NOMO-1 treated with DMSO at 0.1 percent for 48 hours (cell line): Measurements from ENCODE around the gene NIN.
A peak's percentile ranks its signal among the peaks of the same experiment; 100 is the strongest.

ENCODE experiments used
- DNase-seq: peaks from one replicate; lab custom pipeline; 2025; ENCODE audit not compliant: unreplicated experiment; lab: John Stamatoyannopoulos, UW

NIN gene

DNA sequence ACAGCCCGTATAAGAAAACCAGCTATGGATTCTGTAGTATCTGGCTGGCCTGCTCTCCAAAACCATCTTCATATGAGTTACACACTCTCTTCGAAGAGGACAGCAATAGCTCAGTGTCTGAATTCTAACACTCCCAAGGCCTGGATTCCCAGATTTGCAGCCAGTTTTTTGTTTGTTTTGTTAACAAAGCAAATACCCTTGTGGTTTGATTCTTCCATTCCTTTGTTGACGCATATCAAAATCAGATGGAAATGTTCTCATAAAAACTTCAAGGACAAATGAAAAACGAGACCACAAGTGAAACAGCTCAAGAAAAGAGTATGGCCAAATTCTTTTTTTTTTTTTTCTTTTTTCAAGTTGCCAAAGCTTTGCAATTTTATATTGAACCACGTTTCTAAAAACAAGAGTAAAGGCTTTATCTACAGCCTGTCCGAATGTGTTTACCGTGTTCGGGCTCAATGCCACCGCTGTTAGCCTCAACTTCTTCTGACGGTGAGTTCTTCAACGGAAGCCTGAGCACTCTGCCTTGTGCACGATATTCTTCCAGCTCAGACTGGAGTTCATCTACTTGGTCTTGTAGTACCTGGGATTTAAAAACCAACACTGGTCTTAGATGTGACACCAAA lies 67.5 kb downstream of the NIN start:
- DNase-seq, result no peak

DNA sequence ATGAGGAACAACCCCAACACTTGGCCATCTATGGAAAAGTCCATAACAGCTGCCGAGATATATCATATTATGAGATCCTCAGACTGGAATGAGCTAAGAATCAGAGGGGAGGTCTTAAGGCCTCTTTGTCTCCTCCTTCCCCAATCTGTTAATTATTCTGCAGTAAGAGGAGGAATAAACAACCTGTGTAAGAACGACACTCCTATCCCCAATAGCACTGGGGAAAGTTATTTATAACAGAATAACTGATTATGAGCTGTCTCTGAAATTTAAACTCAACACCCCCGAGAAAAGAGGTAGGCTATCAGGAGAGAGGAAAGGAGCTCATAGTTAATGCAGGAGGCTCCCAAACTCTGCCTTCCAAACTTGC lies 68.0 kb downstream of the NIN start:
- no peak for DNase-seq

GRCh38 chr14:50762001-50762930 lies 68.7 kb downstream of the NIN start:
- DNase-seq, result no peak

GRCh38 chr14:50759800-50760543 lies 71.0 kb downstream of the NIN start:
- DNase-seq, result no peak

DNA sequence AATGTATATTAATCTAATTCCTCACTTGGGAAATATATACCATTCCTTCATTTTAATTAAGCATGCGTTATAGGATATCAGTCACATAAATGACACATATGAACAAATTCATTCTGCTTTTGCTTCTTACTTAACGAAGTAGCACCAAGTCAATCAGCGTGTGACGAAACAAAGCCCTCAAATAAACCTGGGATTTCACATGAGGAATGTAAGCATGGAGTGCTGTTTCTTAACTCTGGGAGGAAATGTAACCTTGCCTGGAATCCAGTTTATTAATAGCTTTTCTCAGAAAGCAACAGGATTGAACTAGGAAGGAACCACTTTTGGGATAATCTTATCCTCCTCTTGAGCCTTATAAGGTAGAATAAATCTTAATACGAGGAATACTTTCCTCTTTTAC lies 72.0 kb downstream of the NIN start:
- no peak for DNase-seq

- no peak for DNase-seq
These were observed 72.7 kb downstream of the NIN start for GRCh38 chr14:50758305-50758704.

DNA sequence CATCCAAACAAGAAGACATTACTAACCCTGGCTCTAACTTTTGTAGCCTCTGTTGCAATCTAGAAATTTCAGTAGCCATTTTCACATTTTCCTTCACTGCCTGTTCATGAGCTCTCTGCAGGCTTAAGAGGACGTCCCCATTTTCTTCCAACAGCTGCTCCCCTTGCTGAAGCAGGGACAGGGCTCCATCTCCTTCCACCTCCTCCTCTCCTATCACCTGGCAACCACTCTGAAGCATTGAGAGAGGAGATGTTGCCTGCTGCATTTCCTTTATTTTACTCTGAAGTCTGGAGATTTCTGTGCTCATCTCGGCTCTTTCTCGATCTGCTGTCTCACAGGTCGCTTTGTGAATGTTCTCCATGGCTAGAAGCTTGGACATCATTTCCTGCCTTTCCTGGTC lies 73.3 kb downstream of the NIN start:
- no peak for DNase-seq

DNA sequence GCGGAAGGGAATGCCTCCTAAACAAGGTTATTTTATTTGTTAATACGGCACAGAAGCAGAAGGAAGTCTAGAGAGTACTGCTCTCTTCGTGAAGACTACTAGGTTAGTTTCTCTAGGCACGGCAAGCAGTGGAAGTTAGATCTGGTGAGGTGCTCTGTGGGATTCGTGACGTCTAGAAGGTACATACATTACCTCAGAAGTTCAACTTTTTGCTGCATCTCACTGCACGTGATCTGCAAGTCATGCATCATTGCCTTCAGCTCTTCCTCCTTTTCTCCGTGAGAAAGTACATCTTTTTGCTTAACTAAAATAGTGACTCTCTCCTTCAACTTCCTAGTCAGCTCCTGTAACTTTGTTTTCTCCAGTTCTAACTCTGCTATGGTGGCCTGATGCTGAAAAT lies 74.7 kb downstream of the NIN start:
- no peak for DNase-seq

- no peak for DNase-seq
These were observed 80.6 kb downstream of the NIN start for GRCh38 chr14:50750323-50750722.

DNA sequence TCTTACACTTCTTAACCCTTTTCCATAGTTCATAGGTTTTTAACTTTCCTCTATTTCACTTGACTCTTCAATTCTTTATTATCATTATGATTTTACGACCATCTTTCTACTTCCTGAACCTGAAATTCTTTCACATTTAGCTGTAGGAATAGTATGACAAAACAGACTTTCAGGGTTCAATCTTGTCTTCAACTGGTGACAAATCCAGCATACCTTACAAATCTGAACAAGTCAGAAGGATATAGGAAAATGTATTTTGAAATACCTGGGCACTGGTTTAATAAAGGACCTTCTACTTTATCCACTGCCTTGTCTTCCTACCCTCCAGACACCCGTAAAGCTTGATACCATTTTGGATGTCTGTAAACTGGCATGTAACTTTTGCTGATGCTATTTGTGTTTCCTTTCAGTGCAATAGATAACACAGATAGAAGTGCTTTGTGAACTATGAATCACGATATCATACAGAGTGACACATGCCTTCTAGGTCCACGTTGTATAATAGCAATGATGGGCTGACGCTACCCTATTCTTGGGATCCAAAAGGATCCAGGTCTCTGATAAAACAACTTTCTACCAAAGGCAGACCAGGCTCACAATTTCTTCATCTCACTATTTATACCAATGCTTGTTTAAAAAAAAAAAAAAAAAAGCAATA lies 85.4 kb downstream of the NIN start:
- DNase-seq, result no peak

- no peak for DNase-seq
These were observed 86.7 kb downstream of the NIN start for GRCh38 chr14:50744231-50744630.

- DNase-seq, result peak; percentile 10
These were observed 89.4 kb downstream of the NIN start for GRCh38 chr14:50741567-50741966.

DNA sequence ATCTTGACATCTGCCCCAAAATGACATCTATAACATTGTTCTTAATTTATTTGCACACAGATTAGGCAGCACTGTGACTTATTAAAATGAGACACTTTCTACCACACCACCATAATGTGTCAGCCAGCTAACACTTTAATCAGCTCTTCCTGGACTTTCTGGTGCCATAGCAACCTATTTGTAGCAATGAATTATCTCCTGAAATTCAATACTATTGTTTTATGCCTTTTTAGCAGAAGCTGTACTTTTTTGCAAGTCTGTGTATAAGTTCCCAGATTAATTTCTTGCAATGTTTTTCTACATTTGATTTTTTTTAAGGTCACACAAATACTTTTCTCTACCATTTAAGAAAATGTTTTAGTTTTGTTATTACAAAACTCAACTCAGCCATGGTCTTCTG lies 90.1 kb downstream of the NIN start:
- no peak for DNase-seq

DNA sequence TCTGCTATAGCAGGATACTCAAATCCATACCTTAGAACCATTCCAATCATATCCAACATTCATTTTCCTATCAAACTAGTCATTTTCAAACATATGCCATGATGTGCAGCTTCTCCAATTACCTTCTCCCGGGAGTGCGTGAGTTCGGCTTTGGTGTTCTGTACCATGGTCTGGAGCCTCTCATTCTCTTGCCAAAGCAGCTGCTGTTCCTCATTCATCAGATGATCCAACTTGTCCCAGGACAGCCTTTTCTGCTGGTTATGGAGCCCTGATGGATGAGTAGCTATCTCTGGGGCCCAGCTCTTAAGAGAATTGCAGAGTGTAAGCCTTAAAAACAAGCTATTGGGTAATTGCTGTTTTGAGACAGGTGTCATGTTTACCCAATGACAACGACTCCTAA lies 91.8 kb downstream of the NIN start:
- DNase-seq, result no peak

DNA sequence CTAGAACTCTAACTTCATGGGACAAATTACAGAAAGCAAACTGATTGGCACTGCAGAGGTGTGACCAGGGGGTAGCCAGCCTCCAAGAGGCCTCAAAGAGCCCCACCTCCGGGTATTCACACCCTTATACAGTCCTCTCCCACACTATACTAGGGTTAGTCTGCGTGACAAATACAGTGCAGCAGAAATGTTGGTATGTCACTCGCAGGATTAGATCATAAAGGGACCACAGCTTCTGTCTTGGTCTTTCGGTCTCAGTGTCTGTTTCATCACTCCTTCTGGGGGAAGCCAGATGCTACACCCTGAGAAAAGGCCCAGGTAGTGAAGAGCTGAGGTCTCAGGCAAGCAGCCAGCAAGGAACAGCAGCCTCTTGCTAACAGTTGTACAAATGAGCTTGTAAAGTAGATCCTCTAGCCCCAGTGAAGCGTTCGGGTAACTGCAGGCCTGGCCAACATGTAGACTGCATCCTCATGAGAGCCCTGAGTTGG lies 94.0 kb downstream of the NIN start:
- no peak for DNase-seq

DNA sequence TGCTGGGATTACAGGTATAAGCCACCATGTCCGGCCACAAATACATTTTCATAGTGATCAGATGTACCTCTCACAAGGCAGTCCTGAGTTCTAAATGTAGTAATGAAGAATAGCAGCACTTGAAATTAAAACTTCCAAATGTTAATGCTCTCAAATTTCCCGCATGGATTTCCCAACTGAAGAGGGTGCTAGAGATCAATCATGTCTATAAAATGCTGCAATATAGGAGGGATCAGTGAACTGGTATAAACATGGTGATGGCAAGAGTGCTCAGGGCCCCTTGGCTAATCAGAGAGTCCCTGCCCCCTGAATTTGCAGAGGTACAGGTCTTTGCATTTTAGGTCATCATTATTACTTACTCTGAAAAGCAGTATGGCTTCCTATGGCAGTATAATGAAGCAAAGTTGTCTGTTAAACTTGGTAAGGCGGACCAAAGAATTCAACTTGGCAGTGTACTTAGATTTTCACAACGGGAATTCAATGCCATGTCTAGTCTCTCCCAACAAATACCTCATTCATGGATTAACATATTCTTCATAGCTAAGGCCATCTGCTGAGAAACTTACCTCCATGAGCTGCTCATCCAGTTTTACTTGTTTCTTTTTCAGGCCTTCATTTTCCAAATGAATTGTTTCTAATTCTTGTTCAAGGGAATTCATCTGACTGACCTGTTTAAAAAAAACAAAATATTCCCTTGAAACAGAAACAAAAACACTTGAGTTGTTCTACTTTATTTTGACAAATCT lies 95.8 kb downstream of the NIN start:
- no peak for DNase-seq

DNA sequence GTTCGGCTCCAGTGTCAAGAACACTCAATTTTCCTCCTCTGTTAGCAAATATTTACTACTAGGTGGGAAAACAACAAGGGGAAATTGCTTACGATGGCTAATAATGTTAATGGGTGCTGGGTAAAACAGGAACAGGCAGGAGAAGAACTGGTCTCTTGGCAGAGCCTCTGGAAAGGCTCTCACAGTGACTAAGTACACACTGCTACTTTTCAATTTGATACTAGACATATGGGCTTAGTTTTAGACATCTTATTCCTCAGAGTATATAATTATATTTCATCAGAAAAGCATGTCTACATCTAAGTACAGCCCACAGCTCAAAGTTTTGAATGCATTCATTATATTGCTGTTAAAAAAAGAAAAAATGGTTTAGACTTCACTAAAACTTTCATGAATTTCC lies 97.5 kb downstream of the NIN start:
- no peak for DNase-seq

DNA sequence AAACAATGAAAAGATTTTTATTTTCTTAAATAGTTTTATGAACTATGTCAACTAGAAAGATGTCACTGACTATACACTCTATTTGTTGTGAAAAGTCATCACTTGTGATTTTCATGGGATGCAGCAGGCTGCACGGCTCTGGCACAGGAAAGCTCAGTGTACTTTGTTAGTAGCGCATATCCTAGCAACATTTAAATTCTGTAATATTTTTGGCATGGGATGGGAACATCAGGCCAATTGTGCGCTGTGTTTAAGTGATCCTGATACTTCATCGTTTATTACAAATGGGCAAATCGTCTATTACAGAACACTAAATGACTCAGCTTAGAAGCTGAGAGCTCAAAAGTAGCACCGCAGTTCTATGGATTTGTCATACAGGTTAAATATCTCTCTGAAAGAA lies 102.1 kb downstream of the NIN start:
- no peak for DNase-seq

GRCh38 chr14:50726372-50727107 lies 104.4 kb downstream of the NIN start:
- no peak for DNase-seq

- no peak for DNase-seq
These were observed 105.2 kb downstream of the NIN start for GRCh38 chr14:50725761-50726160.
